Stimulated activated CD8-positive, alpha-beta memory T cell treated with anti-CD3 and anti-CD28 coated beads, Interleukin-2, amount 100 ng/mL, for 48 hours (primary cell): ENCODE measurements around the gene RSBN1L.
"Not testable (repeated sequence)": the region's sequence is repeated elsewhere in the genome, so short reads cannot be mapped to it uniquely, and the experiment has no call there.

Experiments used
- DNase-seq, 2 donors: peaks; one replicate each; pipeline ENCODE4 v3.0.0-alpha.2; 2020; ENCODE audit warnings: low read depth in 2 of 2

RSBN1L gene

GRCh38 chr7:77696057-77696642, at the start of gene RSBN1L:
Gene RSBN1L, plus strand, starts transcription at chr7:77696459. Its CDS starts 11 bp downstream, at chr7:77696470.
- peak; percentile 97 for DNase-seq

- no peak for DNase-seq
These were observed 47.4 kb upstream of the RSBN1L start for GRCh38 chr7:77648742-77649338.

- DNase-seq, result no peak
These were observed 46.4 kb upstream of the RSBN1L start for GRCh38 chr7:77649716-77650349.

- no peak for DNase-seq
These were observed 44.6 kb upstream of the RSBN1L start for GRCh38 chr7:77651575-77652162.

- DNase-seq, result not testable (repeated sequence)
These were observed 43.4 kb upstream of the RSBN1L start for GRCh38 chr7:77652826-77653225.

- DNase-seq, result no peak
These were observed 42.7 kb upstream of the RSBN1L start for GRCh38 chr7:77653572-77653971.

- no peak for DNase-seq
These were observed 40.9 kb upstream of the RSBN1L start for GRCh38 chr7:77655356-77655755.

GRCh38 chr7:77655836-77656455, 40.3 kb upstream of the RSBN1L start:
- no peak for DNase-seq

GRCh38 chr7:77657427-77658224, 38.6 kb upstream of the RSBN1L start:
- DNase-seq, result no peak

GRCh38 chr7:77658928-77659327, 37.3 kb upstream of the RSBN1L start:
- no peak for DNase-seq

- no peak for DNase-seq
These were observed 34.4 kb upstream of the RSBN1L start for GRCh38 chr7:77661816-77662215.

- no peak for DNase-seq
These were observed 33.4 kb upstream of the RSBN1L start for GRCh38 chr7:77662869-77663268.

GRCh38 chr7:77664715-77665114, 31.5 kb upstream of the RSBN1L start:
- DNase-seq, result no peak

- no peak for DNase-seq
These were observed 31.1 kb upstream of the RSBN1L start for GRCh38 chr7:77665161-77665560.

- DNase-seq, result no peak
These were observed 28.7 kb upstream of the RSBN1L start for GRCh38 chr7:77667459-77668086.

GRCh38 chr7:77674878-77675277, 21.4 kb upstream of the RSBN1L start:
- DNase-seq, result no peak

- DNase-seq, result no peak
These were observed 16.7 kb upstream of the RSBN1L start for GRCh38 chr7:77679608-77680007.

- no peak for DNase-seq
These were observed 16.0 kb upstream of the RSBN1L start for GRCh38 chr7:77680266-77680665.

- no peak for DNase-seq
These were observed 12.2 kb upstream of the RSBN1L start for GRCh38 chr7:77684030-77684429.

GRCh38 chr7:77685233-77685632, 11.0 kb upstream of the RSBN1L start:
- no peak for DNase-seq

GRCh38 chr7:77687100-77687746, 9.0 kb upstream of the RSBN1L start:
- no peak for DNase-seq
